ENCODE measurements around the gene ZNF740. TPM values are rescaled to one million over a fixed set of nuclear protein-coding genes. Genes with fewer than 3 reads are reported as not detected.

Gene ZNF740
- total and polyA plus RNA-seq, 2 experiments from 2014 or later: 4.6 to 13.2 TPM

DNA sequence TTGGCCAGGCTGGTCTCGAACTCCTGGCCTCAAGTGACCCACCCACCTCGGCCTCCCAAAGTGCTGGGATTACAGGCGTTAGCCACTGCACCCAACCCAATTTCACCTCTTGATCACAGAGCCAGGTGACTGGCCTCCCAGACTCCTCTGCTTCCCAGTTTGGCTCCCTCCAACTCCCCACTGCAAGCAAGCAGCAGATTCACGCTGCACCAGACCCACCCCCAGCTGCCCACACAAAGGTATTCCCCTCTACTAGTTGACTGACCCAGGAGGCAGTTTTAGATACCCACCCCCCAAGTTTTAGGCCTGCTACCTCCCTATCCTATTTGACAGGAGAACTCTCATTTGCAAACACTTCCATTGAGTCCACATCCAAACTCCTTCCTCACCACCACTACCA, 46.3 kb downstream of the ZNF740 start:
- Histone ChIP-seq H3K27me3 (no peaks in the 10 kb centered on the region), H3K27ac (no peak overlapping the region), H3K4me3 (no peak overlapping the region), H3K9me2 (replicated peaks; ENCODE audit: insufficient read depth) (no peaks in the 10 kb centered on the region), H3K79me2 (peaks cover 11% of the 10 kb centered on the region), H2AFZ (no peak overlapping the region), H3K36me3 (replicated peaks; ENCODE audit: insufficient read depth, low read depth) (no peaks in the 10 kb centered on the region), H3K9me3 (ENCODE audit: low read depth) (no peaks in the 10 kb centered on the region), H4K20me1 (ENCODE audit: insufficient read depth, poor library complexity, severe bottlenecking) (no peaks in the 10 kb centered on the region), H3K4me1 (ENCODE audit: insufficient read depth) (peaks cover 44% of the 10 kb centered on the region), H3K4me2 (no peak overlapping the region)
- no peak for DNase-seq (ENCODE audit: low spot score)
- WGBS (ENCODE audit: low lambda C conversion rate, missing lambda C conversion rate): 93% methylated on average over 4 of the region's 4 CpGs
- TF ChIP-seq, protein P1, sequence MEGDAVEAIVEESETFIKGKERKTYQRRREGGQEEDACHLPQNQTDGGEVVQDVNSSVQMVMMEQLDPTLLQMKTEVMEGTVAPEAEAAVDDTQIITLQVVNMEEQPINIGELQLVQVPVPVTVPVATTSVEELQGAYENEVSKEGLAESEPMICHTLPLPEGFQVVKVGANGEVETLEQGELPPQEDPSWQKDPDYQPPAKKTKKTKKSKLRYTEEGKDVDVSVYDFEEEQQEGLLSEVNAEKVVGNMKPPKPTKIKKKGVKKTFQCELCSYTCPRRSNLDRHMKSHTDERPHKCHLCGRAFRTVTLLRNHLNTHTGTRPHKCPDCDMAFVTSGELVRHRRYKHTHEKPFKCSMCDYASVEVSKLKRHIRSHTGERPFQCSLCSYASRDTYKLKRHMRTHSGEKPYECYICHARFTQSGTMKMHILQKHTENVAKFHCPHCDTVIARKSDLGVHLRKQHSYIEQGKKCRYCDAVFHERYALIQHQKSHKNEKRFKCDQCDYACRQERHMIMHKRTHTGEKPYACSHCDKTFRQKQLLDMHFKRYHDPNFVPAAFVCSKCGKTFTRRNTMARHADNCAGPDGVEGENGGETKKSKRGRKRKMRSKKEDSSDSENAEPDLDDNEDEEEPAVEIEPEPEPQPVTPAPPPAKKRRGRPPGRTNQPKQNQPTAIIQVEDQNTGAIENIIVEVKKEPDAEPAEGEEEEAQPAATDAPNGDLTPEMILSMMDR (IDR thresholded peaks at IDR 0.05; ENCODE audit: poor library complexity): no peak
- TF ChIP-seq EZH2phosphoT487 (IDR thresholded peaks at IDR 0.05; ENCODE audit: low read depth, severe bottlenecking, unreplicated experiment) (no peak), EZH2 (IDR thresholded peaks at IDR 0.05; ENCODE audit: borderline replicate concordance) (no peak)

- WGBS (ENCODE audit: low lambda C conversion rate, missing lambda C conversion rate): 96% methylated on average over 10 of the region's 11 CpGs
- TF ChIP-seq, protein P1 (IDR thresholded peaks at IDR 0.05; ENCODE audit: poor library complexity): no peak
- TF ChIP-seq EZH2 (IDR thresholded peaks at IDR 0.05; ENCODE audit: borderline replicate concordance) (no peak), EZH2phosphoT487 (IDR thresholded peaks at IDR 0.05; ENCODE audit: low read depth, severe bottlenecking, unreplicated experiment) (no peak)
- Histone ChIP-seq H2AFZ (no peak overlapping the region), H3K27me3 (no peaks in the 10 kb centered on the region), H3K4me2 (no peak overlapping the region), H3K9me3 (ENCODE audit: low read depth) (no peaks in the 10 kb centered on the region), H3K36me3 (replicated peaks; ENCODE audit: insufficient read depth, low read depth) (no peaks in the 10 kb centered on the region), H4K20me1 (ENCODE audit: insufficient read depth, poor library complexity, severe bottlenecking) (no peaks in the 10 kb centered on the region), H3K9me2 (replicated peaks; ENCODE audit: insufficient read depth) (no peaks in the 10 kb centered on the region), H3K4me3 (no peak overlapping the region), H3K79me2 (peaks cover 11% of the 10 kb centered on the region), H3K4me1 (ENCODE audit: insufficient read depth) (peaks cover 40% of the 10 kb centered on the region), H3K27ac (no peak overlapping the region)
- no peak for DNase-seq (ENCODE audit: low spot score)
Measured at GRCh38 chr12:53227341-53227740, 46.8 kb downstream of the ZNF740 start.

GRCh38 chr12:53227836-53228235, 47.3 kb downstream of the ZNF740 start:
- Histone ChIP-seq H3K27me3 (no peaks in the 10 kb centered on the region), H3K36me3 (replicated peaks; ENCODE audit: insufficient read depth, low read depth) (no peaks in the 10 kb centered on the region), H3K4me3 (no peak overlapping the region), H3K9me2 (replicated peaks; ENCODE audit: insufficient read depth) (no peaks in the 10 kb centered on the region), H3K4me2 (no peak overlapping the region), H3K4me1 (ENCODE audit: insufficient read depth) (peaks cover 40% of the 10 kb centered on the region), H3K9me3 (ENCODE audit: low read depth) (no peaks in the 10 kb centered on the region), H3K27ac (no peak overlapping the region), H2AFZ (no peak overlapping the region), H3K79me2 (peaks cover 11% of the 10 kb centered on the region), H4K20me1 (ENCODE audit: insufficient read depth, poor library complexity, severe bottlenecking) (no peaks in the 10 kb centered on the region)
- WGBS (ENCODE audit: low lambda C conversion rate, missing lambda C conversion rate): 94% methylated on average over 1 of the region's 1 CpG
- DNase-seq (ENCODE audit: low spot score): no peak
- no peak for TF ChIP-seq EZH2 (IDR thresholded peaks at IDR 0.05; ENCODE audit: borderline replicate concordance)
- no peak for TF ChIP-seq EZH2phosphoT487 (IDR thresholded peaks at IDR 0.05; ENCODE audit: low read depth, severe bottlenecking, unreplicated experiment)
- TF ChIP-seq, protein P1 (IDR thresholded peaks at IDR 0.05; ENCODE audit: poor library complexity): no peak

DNA sequence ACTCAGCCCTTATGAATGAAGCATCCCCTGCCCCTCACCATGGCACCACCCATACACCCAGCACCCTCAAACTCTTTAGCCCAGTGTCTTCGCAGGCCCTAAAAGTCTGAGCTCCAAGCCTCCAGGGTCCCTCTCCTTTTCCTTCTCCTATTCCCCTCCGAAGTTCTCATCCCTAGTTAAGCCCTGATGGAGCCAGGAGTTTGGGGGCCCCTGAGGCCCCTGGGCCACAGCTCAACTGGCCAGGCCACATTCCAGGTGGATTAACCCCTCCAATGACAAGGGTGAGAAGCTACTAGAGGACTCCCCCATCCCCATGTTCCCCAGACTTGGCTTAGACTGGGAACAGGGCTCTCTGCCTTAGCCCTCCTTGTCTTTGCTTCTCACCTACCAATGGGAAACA, 48.9 kb downstream of the ZNF740 start:
- Histone ChIP-seq H3K36me3 (replicated peaks; ENCODE audit: insufficient read depth, low read depth) (no peaks in the 10 kb centered on the region), H2AFZ (no peak overlapping the region), H4K20me1 (ENCODE audit: insufficient read depth, poor library complexity, severe bottlenecking) (no peaks in the 10 kb centered on the region), H3K9me2 (replicated peaks; ENCODE audit: insufficient read depth) (no peaks in the 10 kb centered on the region), H3K4me1 (ENCODE audit: insufficient read depth) (peaks cover 40% of the 10 kb centered on the region), H3K4me3 (no peak overlapping the region), H3K9me3 (ENCODE audit: low read depth) (no peaks in the 10 kb centered on the region), H3K4me2 (peak overlapping the region; percentile 94), H3K27me3 (no peaks in the 10 kb centered on the region), H3K27ac (peak overlapping the region; percentile 92), H3K79me2 (peaks cover 11% of the 10 kb centered on the region)
- TF ChIP-seq EZH2phosphoT487 (IDR thresholded peaks at IDR 0.05; ENCODE audit: low read depth, severe bottlenecking, unreplicated experiment): no peak
- TF ChIP-seq, protein P1 (IDR thresholded peaks at IDR 0.05; ENCODE audit: poor library complexity): no peak
- TF ChIP-seq EZH2 (IDR thresholded peaks at IDR 0.05; ENCODE audit: borderline replicate concordance): no peak
- no peak for DNase-seq (ENCODE audit: low spot score)
- 65% methylated on average over 2 of the region's 2 CpGs for WGBS (ENCODE audit: low lambda C conversion rate, missing lambda C conversion rate)

Data from hepatocyte (in vitro differentiated cells).